ENCODE results near the gene INA. TPM values are rescaled to one million over a fixed set of nuclear protein-coding genes. Genes with fewer than 3 reads are reported as not detected.

INA gene
- total RNA-seq, 1 experiment from 2014 or later, result not detected

- H3K27me3 ChIP-seq (ENCODE audit: insufficient read depth, low read length), result peaks cover 63% of the 10 kb centered on the region
- no peaks in the 10 kb centered on the region for H3K9me2 ChIP-seq (ENCODE audit: insufficient read depth)
- H3K4me2 ChIP-seq (ENCODE audit: low read length), result no peak overlapping the region
- H3K4me1 ChIP-seq (ENCODE audit: control insufficient read depth in 1 of 2, insufficient read depth in 2 of 2, low read length in 2 of 2), result no peaks in the 10 kb centered on the region
- no TSS peak for BruUV-seq (replicated peaks)
- CTCF ChIA-PET, result no interaction called here
- DNase-seq (ENCODE audit: low read depth, low spot score), result no peak
- intact Hi-C loops (cut with micrococcal nuclease), result no loop called here
- no peaks in the 10 kb centered on the region for H3K9me3 ChIP-seq (ENCODE audit: control insufficient read depth in 1 of 2, insufficient read depth in 1 of 2, low read depth in 1 of 2, low read length in 2 of 2)
- H3K36me3 ChIP-seq (ENCODE audit: control insufficient read depth in 1 of 2, insufficient read depth in 2 of 2, low read length in 2 of 2), result no peaks in the 10 kb centered on the region
- H3K27ac ChIP-seq (ENCODE audit: low read depth, low read length), result no peak overlapping the region
- no peak overlapping the region for H2AFZ ChIP-seq (ENCODE audit: low read depth, low read length, poor library complexity, severe bottlenecking)
- no peaks in the 10 kb centered on the region for H4K20me1 ChIP-seq (ENCODE audit: insufficient read depth)
- H3K9ac ChIP-seq (ENCODE audit: low read length), result no peak overlapping the region
- TF ChIP-seq POLR2AphosphoS5 (IDR thresholded peaks at IDR 0.05; ENCODE audit: low read depth, low read length), result no peak
- no peak for TF ChIP-seq SRF (IDR thresholded peaks at IDR 0.05; ENCODE audit: low read depth)
- no peak for TF ChIP-seq ZBTB33 (IDR thresholded peaks at IDR 0.05; ENCODE audit: extremely low read depth, insufficient replicate concordance, low read length)
- TF ChIP-seq CBX3 (IDR thresholded peaks at IDR 0.05; ENCODE audit: low read depth), result no peak
- no peak for TF ChIP-seq RAD21 (IDR thresholded peaks at IDR 0.05; ENCODE audit: low read depth)
- TF ChIP-seq, protein P1, sequence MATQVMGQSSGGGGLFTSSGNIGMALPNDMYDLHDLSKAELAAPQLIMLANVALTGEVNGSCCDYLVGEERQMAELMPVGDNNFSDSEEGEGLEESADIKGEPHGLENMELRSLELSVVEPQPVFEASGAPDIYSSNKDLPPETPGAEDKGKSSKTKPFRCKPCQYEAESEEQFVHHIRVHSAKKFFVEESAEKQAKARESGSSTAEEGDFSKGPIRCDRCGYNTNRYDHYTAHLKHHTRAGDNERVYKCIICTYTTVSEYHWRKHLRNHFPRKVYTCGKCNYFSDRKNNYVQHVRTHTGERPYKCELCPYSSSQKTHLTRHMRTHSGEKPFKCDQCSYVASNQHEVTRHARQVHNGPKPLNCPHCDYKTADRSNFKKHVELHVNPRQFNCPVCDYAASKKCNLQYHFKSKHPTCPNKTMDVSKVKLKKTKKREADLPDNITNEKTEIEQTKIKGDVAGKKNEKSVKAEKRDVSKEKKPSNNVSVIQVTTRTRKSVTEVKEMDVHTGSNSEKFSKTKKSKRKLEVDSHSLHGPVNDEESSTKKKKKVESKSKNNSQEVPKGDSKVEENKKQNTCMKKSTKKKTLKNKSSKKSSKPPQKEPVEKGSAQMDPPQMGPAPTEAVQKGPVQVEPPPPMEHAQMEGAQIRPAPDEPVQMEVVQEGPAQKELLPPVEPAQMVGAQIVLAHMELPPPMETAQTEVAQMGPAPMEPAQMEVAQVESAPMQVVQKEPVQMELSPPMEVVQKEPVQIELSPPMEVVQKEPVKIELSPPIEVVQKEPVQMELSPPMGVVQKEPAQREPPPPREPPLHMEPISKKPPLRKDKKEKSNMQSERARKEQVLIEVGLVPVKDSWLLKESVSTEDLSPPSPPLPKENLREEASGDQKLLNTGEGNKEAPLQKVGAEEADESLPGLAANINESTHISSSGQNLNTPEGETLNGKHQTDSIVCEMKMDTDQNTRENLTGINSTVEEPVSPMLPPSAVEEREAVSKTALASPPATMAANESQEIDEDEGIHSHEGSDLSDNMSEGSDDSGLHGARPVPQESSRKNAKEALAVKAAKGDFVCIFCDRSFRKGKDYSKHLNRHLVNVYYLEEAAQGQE (IDR thresholded peaks at IDR 0.05; ENCODE audit: low read depth), result no peak
- TF ChIP-seq MAX (IDR thresholded peaks at IDR 0.05), result no peak
- TF ChIP-seq JUND (IDR thresholded peaks at IDR 0.05), result no peak
- no peak for TF ChIP-seq CEBPB (IDR thresholded peaks at IDR 0.05; ENCODE audit: low read depth)
- TF ChIP-seq, protein P2, sequence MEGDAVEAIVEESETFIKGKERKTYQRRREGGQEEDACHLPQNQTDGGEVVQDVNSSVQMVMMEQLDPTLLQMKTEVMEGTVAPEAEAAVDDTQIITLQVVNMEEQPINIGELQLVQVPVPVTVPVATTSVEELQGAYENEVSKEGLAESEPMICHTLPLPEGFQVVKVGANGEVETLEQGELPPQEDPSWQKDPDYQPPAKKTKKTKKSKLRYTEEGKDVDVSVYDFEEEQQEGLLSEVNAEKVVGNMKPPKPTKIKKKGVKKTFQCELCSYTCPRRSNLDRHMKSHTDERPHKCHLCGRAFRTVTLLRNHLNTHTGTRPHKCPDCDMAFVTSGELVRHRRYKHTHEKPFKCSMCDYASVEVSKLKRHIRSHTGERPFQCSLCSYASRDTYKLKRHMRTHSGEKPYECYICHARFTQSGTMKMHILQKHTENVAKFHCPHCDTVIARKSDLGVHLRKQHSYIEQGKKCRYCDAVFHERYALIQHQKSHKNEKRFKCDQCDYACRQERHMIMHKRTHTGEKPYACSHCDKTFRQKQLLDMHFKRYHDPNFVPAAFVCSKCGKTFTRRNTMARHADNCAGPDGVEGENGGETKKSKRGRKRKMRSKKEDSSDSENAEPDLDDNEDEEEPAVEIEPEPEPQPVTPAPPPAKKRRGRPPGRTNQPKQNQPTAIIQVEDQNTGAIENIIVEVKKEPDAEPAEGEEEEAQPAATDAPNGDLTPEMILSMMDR (IDR thresholded peaks at IDR 0.05 in 2 of 3, conservative IDR thresholded peaks at IDR 0.05 in 1 of 3; ENCODE audit: borderline replicate concordance in 1 of 3, insufficient read depth in 1 of 3, low read depth in 2 of 3, low read length in 2 of 3), result no peak
- no peak for TF ChIP-seq EGR1 (IDR thresholded peaks at IDR 0.05; ENCODE audit: low read depth)
- no peak for TF ChIP-seq TCF7L2 (IDR thresholded peaks at IDR 0.05; ENCODE audit: borderline replicate concordance, extremely low read depth, insufficient read depth, insufficient read length)
- TF ChIP-seq, protein P3, sequence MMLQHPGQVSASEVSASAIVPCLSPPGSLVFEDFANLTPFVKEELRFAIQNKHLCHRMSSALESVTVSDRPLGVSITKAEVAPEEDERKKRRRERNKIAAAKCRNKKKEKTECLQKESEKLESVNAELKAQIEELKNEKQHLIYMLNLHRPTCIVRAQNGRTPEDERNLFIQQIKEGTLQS (IDR thresholded peaks at IDR 0.05), result no peak
- no peak for TF ChIP-seq ZFX (IDR thresholded peaks at IDR 0.05)
- no peak for TF ChIP-seq SP1 (IDR thresholded peaks at IDR 0.05; ENCODE audit: low read depth)
- no peak for TF ChIP-seq ELF1 (IDR thresholded peaks at IDR 0.05; ENCODE audit: borderline replicate concordance, low read depth)
- TF ChIP-seq FOSL1 (IDR thresholded peaks at IDR 0.05; ENCODE audit: low read depth), result no peak
- no peak for TF ChIP-seq SIN3A (IDR thresholded peaks at IDR 0.05; ENCODE audit: low read depth)
- TF ChIP-seq EZH2 (IDR thresholded peaks at IDR 0.05), result no peak
- no peak for TF ChIP-seq POLR2A (IDR thresholded peaks at IDR 0.05; ENCODE audit: borderline replicate concordance, extremely low read depth, insufficient read depth, insufficient read length)
- POLR2A ChIA-PET, result interaction anchor here (0.7 kb wide), 1 partner anchor 23 kb away, joined by 3 read pairs; no protein-coding TSS in a partner anchor
- no peaks in the 10 kb centered on the region for H3K79me2 ChIP-seq (ENCODE audit: insufficient read depth, low read length)
- RAD21 ChIA-PET (ENCODE audit: low non-redundant PET in 1 of 2, low total read pairs in 2 of 2, uncharacterized antibody in 2 of 2, unreplicated experiment in 2 of 2), result no interaction called here
- ATAC-seq, result no peak
- H3K4me3 ChIP-seq (replicated peaks in 1 of 2; ENCODE audit: low read depth in 1 of 2, low read length in 2 of 2), result no peak overlapping the region
Observed at GRCh38 chr10:103284170-103284569, 7.2 kb downstream of the INA start.

Data from HCT116 (cell line).